HG02798 (cell line): ENCODE data around the gene KDR.

Experiments used
- ATAC-seq: cut with Tn5 transposase; IDR thresholded peaks from one replicate; pipeline ENCODE4 v1.9.1; 2021; ENCODE audit warnings: mild to moderate bottlenecking; ENCODE audit not compliant: unreplicated experiment, poor library complexity

The KDR gene

DNA sequence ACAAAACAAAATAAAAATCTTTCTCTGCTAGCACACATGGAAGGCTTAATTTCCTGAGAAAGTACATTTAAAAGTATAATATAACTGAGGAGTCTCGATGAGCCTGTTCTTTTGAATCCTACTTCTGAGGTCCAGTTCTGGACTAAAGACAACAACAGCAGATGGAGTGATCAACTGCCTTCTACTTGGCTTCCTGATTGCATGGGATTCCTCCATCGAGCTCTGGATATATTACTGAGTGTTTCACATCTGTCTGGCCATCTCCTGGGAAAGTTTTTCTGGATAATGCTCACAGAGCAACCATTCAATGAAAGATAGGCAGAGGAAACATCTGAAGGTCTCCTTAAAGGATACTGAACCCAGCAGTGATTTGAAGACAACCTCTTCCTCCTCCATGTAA is 42.6 kb downstream of the KDR start:
- no peak for ATAC-seq

GRCh38 chr4:55080174-55080865 is 45.1 kb downstream of the KDR start:
- no peak for ATAC-seq

DNA sequence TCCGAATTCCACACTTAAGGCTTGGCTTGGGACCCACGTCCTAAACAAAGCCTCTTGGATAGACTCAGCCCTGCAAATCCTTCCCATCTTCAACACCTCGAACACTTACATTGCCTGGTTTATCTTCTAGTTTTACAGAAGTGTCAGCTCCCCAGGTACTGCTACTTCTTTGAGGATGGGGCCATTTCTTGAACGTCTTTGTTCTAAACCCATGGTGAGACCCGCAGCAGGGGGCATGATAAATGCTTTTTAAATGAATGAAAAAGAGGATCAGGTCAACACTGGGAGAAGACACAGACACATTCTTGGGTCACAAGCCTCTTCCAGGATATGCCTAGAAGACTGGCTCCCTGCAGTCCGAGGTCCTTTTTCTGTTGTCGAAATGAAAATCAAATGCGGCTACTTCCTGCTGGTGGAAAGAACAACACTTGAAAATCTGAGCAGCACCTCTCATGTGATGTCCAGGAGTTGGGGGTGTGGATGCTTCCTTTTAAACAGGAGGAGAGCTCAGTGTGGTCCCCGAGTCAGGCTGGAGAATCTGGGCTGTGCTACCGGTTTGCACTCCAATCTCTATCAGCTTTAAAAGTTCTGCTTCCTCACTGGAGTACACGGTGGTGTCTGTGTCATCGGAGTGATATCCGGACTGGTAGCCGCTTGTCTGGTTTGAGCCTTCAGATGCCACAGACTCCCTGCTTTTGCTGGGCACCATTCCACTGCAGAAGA is 45.8 kb downstream of the KDR start:
- ATAC-seq: no peak

GRCh38 chr4:55078987-55079386 is 46.4 kb downstream of the KDR start:
- ATAC-seq: no peak

GRCh38 chr4:55077577-55077976 is 47.8 kb downstream of the KDR start:
- ATAC-seq: no peak

DNA sequence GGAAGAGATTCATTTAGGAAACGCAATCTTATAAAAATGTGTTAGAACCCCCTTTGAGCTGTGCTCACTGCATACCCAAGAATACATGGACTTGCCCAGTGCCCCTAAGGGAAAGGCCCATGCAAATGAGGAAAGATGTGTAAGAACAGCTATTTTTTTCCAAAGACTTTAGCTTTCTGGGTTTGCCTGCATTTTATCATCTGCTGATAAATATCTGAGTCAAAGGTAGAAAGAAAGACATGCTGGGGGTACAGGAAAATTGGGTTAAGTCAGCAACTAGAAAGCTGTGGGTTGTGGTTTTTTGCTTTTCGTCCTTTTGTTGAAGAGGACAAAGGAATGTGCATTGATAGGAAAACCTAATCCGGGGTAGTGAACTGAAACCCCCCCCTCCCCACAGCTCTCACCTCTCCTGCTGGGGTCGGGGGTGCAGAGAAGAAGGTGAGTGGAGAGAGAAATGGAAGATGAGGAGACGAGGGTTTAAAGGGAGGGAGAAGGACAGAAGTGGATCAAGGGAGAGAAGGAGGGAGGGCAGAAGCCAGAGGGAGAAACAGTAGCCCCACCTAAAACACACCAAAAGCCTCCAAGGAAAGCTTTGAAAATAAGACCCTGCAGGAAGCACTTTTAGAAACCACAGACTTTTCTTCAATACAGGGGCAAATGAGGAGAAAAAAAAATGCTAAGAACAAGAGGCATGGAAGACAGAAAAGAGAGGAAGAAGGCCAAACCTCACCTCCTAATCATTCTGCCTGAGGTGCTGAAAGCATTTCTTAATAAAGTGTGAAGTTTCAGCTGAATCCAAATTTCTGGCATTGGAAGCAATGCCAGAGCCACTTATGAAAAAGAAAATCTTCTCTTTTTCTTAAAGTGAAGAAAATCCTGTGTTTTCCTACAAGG is 49.3 kb downstream of the KDR start:
- no peak for ATAC-seq

GRCh38 chr4:55075376-55075775 is 50.0 kb downstream of the KDR start:
- ATAC-seq: no peak

GRCh38 chr4:55074386-55074785 is 51.0 kb downstream of the KDR start:
- ATAC-seq: no peak

GRCh38 chr4:55071951-55072350 is 53.4 kb downstream of the KDR start:
- no peak for ATAC-seq

GRCh38 chr4:55069248-55069647 is 56.1 kb downstream of the KDR start:
- no peak for ATAC-seq

DNA sequence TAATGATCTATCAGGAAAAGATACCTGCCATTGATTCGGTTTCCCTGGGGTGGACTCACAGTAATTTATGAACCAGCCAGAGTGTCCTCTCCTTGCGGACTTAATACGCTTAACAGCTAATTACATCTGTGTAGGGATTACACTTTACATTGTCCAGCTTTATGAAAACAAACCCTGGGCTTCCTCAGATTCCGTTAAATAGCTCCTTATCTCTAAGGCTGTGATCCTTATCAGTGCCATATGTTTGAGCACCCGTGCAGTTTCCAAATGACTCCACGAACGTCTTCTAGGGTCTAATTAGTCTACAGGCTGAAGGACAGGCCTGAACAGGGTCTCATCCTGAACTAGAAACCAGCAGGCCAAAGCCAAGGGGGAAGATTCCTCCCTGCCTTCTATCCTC is 56.9 kb downstream of the KDR start:
- no peak for ATAC-seq

GRCh38 chr4:55066018-55066417 is 59.4 kb downstream of the KDR start:
- no peak for ATAC-seq

DNA sequence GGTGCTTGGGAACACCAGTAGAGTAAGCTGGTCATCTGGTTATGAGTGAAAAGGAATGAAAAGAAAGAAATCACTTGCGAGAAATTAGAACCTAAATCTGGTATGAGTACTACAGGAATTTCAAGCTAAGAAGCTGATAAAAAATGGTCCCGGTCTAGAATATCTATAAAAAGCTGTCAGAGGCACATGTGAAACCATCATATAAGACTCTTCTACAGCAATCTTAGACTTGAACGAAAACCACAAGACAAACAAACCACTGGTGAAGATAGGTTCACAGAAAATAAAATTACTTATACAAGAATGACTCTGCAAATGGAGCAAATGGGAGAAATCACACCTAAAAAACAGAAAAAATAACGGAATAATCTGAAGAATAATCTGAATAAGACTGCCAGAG is 69.9 kb downstream of the KDR start:
- ATAC-seq: no peak

- ATAC-seq: no peak
Observed at GRCh38 chr4:55051532-55051931, 73.9 kb downstream of the KDR start.

- ATAC-seq: no peak
Observed at GRCh38 chr4:55050418-55050950, 74.9 kb downstream of the KDR start.

- no peak for ATAC-seq
Observed at GRCh38 chr4:55038176-55038890, 87.1 kb downstream of the KDR start.

GRCh38 chr4:55037728-55038127 is 87.7 kb downstream of the KDR start:
- no peak for ATAC-seq

- ATAC-seq: no peak
Observed at GRCh38 chr4:55036405-55036804, 89.0 kb downstream of the KDR start.

DNA sequence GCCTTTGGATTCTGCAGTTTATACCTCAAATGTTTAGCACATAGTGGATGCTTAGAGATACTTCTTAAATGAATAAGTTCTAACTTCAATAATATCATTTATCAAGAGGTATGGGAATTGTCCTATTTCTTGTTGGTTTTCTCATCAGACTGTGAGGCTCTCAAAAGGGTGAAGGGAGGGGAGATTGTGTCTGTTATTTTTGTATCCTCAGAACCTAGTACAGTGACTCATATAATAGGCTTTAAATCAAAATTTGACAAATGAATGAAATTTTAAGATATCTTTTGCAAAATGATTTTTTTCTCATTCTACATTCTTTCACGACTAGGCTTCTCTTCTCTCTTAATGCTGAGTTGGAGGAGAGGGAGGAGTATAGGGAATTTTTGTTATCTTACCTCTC is 89.5 kb downstream of the KDR start:
- ATAC-seq: no peak

- no peak for ATAC-seq
Observed at GRCh38 chr4:55033296-55033695, 92.1 kb downstream of the KDR start.
